HepG2 (cell line): Measurements from ENCODE around the gene SEMA4B. TPM values are rescaled to one million over a fixed set of nuclear protein-coding genes. Genes with fewer than 3 reads are reported as not detected.
A peak's percentile ranks its signal among the peaks of the same experiment; 100 is the strongest.

ENCODE experiments used
- ARNTL ChIP-seq: sonication (generic); formaldehyde crosslinking; IDR thresholded peaks from 2 replicates; pipeline ENCODE4 v1.4.0; 2020; ENCODE audit warnings: mild to moderate bottlenecking, missing genetic modification reagents
- CBX2 ChIP-seq, 2 experiments: fragments of 200-600 bp in 1 of 2; sonication (generic); formaldehyde crosslinking in 1 of 2; IDR thresholded peaks; 2 replicates each; pipeline versions ENCODE4 v1.7.0 to v1.8.1; 2018 to 2022; ENCODE audit warnings: low read depth in 2 of 2, low read length in 1 of 2, mild to moderate bottlenecking in 1 of 2, missing genetic modification reagents in 1 of 2
- CEBPG ChIP-seq: IDR thresholded peaks from 2 replicates; pipeline ENCODE4 v1.6.1; 2016
- GATAD2A ChIP-seq: IDR thresholded peaks from 2 replicates; pipeline ENCODE4 v1.6.1; 2016
- GTF3A ChIP-seq: sonication (generic); formaldehyde crosslinking; conservative IDR thresholded peaks from 2 replicates; pipeline ENCODE4 v1.4.0; 2020; ENCODE audit warnings: mild to moderate bottlenecking, missing genetic modification reagents
- HMG20B ChIP-seq: conservative IDR thresholded peaks from 2 replicates; pipeline ENCODE4 v1.6.1; 2016; ENCODE audit warnings: missing genetic modification reagents, missing compliant biosample characterization
- HMGA1 ChIP-seq: sonication (generic); formaldehyde crosslinking; conservative IDR thresholded peaks from 2 replicates; pipeline ENCODE4 v1.4.0; 2020; ENCODE audit warnings: missing genetic modification reagents
- HNF1A ChIP-seq, 2 experiments: sonication (generic) in 1 of 2; formaldehyde crosslinking in 1 of 2; IDR thresholded peaks; 2 replicates each; pipeline versions ENCODE4 v1.4.0 to v1.6.1; 2016 to 2020; ENCODE audit warnings: borderline replicate concordance in 1 of 2, low read depth in 1 of 2, mild to moderate bottlenecking in 1 of 2, missing genetic modification reagents in 1 of 2
- HNRNPUL1 ChIP-seq: fragments of 200-400 bp; formaldehyde crosslinking; IDR thresholded peaks from 2 replicates; pipeline ENCODE4 v1.6.1; 2017; ENCODE audit warnings: low read depth, mild to moderate bottlenecking, low read length, moderate library complexity
- MAZ ChIP-seq, 2 experiments: sonication (generic) in 1 of 2; formaldehyde crosslinking in 1 of 2; IDR thresholded peaks; 2 replicates each; pipeline versions ENCODE4 v1.5.0 to v1.6.1; 2012 to 2020; ENCODE audit warnings: low read depth in 2 of 2, mild to moderate bottlenecking in 2 of 2, borderline replicate concordance in 1 of 2, improper control_type of control experiment in 1 of 2, low read length in 1 of 2, missing genetic modification reagents in 1 of 2, moderate library complexity in 1 of 2
- NFE2 ChIP-seq: sonication (generic); formaldehyde crosslinking; IDR thresholded peaks from 2 replicates; pipeline ENCODE4 v1.4.0; 2020; ENCODE audit warnings: missing genetic modification reagents
- NFE2L1 ChIP-seq: sonication (generic); formaldehyde crosslinking; IDR thresholded peaks from 2 replicates; pipeline ENCODE4 v1.4.0; 2020; ENCODE audit warnings: missing genetic modification reagents, mild to moderate bottlenecking, borderline replicate concordance
- NFYB ChIP-seq: sonication (generic); formaldehyde crosslinking; IDR thresholded peaks from 2 replicates; pipeline ENCODE4 v1.4.0; 2020; ENCODE audit warnings: missing genetic modification reagents
- POLR2G ChIP-seq: fragments of 200-400 bp; formaldehyde crosslinking; IDR thresholded peaks from 2 replicates; pipeline ENCODE4 v1.6.1; 2018; ENCODE audit warnings: mild to moderate bottlenecking, low read depth, low read length, moderate library complexity
- RFXANK ChIP-seq: IDR thresholded peaks from 2 replicates; pipeline ENCODE4 v1.6.1; 2016
- TBL1XR1 ChIP-seq: fragments of 150-350 bp; IDR thresholded peaks from 2 replicates; pipeline ENCODE4 v1.6.1; 2014; ENCODE audit warnings: borderline replicate concordance, low read length; ENCODE audit not compliant: partially characterized antibody
- ZBTB3 ChIP-seq: sonication (generic); formaldehyde crosslinking; IDR thresholded peaks from 2 replicates; pipeline ENCODE4 v1.4.0; 2020; ENCODE audit warnings: low read depth, mild to moderate bottlenecking, moderate library complexity, missing genetic modification reagents, borderline replicate concordance
- ZFP41 ChIP-seq: sonication (generic); formaldehyde crosslinking; IDR thresholded peaks from 2 replicates; pipeline ENCODE4 v1.4.0; 2020; ENCODE audit warnings: mild to moderate bottlenecking, missing genetic modification reagents, borderline replicate concordance
- ZNF33B ChIP-seq: sonication (generic); formaldehyde crosslinking; IDR thresholded peaks from 2 replicates; pipeline ENCODE4 v1.5.1; 2020; ENCODE audit warnings: mild to moderate bottlenecking, missing genetic modification reagents
- ZNF547 ChIP-seq: sonication (generic); formaldehyde crosslinking; IDR thresholded peaks from 2 replicates; pipeline ENCODE4 v1.5.1; 2020; ENCODE audit warnings: mild to moderate bottlenecking, missing genetic modification reagents
- ZNF674 ChIP-seq: sonication (generic); formaldehyde crosslinking; IDR thresholded peaks from 2 replicates; pipeline ENCODE4 v1.5.0; 2020; ENCODE audit warnings: low read depth, mild to moderate bottlenecking, missing genetic modification reagents
- ZNF879 ChIP-seq: sonication (generic); formaldehyde crosslinking; IDR thresholded peaks from 2 replicates; pipeline ENCODE4 v1.8.1; 2023; ENCODE audit warnings: missing genetic modification reagents
- polyA plus RNA-seq, 8 experiments: library from polyadenylated mRNA; depleted of rRNA in 3 of 8; stranded (reverse) in 7 of 8; unstranded in 1 of 8; fragments of >200 nt; fragmentation: Illumina TruSeq in 4 of 8; extraction: Trizol in 4 of 8; gene quantifications; 2 replicates each; pipeline versions ENCODE4 v1.2.1 to v1.2.3, GENCODE V29; 2011 to 2016; ENCODE audit warnings: low read depth in 4 of 8, missing spikeins in 1 of 8, mixed read lengths in 1 of 8; ENCODE audit not compliant: insufficient read depth in 1 of 8
- total RNA-seq, 5 experiments: library from RNA; depleted of rRNA; stranded (reverse); fragments of >200 nt; fragmentation: Illumina TruSeq; extraction: Trizol; gene quantifications; 2 replicates each; pipeline ENCODE4 v1.2.3, GENCODE V29; 2016; ENCODE audit warnings: low read depth in 1 of 5
- TF ChIP-seq, protein P1 (sequence below): sonication (generic); formaldehyde crosslinking; IDR thresholded peaks from 2 replicates; pipeline ENCODE4 v1.5.0; 2020; ENCODE audit warnings: mild to moderate bottlenecking, missing genetic modification reagents

SEMA4B gene
- total and polyA plus RNA-seq, 2 of the 13 experiments (the other 11 are each of a cell fraction or from before 2014, with no cell fraction given) = 2.1 to 17.0 TPM

DNA sequence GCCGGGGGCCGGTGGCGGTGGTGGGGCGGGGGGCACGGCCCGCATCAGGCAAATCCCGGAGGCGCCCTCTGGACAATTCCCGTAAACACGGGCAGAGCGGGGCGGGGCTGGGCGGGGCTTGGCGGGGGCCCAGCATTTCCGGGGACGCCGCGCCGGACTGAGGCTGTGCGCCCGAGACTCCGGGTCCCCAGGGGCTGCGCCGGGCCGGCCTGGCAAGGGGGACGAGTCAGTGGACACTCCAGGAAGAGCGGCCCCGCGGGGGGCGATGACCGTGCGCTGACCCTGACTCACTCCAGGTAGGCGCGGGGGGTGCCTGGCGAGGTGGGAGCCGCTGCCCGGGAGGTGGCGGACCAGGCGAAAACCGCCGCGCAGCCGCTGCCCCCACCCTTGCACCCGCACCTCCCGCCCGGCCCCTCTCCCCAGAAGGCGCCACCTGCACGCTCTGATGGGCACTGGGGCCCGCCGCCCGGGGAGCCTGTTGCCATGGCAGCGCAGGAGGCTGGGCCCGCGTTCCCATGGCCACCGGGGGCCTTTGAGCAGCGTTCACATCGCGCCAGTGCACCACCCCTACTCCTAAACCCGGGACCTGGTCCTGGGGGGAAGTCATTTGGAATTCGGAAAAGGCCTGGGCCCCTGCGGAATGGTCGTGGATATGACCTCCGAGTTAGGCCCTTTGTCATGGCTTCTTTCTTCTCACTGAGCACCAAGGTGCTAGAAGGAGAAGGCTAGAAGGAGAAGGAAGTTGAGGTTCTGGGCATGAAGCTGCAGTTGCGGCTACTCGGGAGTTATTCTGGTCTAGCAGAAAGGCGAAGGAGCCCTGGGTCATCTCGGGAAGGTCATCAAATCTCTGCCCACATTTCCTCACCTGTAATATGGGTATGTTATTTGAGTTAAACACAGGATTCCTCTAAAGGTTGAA lies 16.1 kb upstream of the SEMA4B start (continued):
- TF ChIP-seq, protein P1, sequence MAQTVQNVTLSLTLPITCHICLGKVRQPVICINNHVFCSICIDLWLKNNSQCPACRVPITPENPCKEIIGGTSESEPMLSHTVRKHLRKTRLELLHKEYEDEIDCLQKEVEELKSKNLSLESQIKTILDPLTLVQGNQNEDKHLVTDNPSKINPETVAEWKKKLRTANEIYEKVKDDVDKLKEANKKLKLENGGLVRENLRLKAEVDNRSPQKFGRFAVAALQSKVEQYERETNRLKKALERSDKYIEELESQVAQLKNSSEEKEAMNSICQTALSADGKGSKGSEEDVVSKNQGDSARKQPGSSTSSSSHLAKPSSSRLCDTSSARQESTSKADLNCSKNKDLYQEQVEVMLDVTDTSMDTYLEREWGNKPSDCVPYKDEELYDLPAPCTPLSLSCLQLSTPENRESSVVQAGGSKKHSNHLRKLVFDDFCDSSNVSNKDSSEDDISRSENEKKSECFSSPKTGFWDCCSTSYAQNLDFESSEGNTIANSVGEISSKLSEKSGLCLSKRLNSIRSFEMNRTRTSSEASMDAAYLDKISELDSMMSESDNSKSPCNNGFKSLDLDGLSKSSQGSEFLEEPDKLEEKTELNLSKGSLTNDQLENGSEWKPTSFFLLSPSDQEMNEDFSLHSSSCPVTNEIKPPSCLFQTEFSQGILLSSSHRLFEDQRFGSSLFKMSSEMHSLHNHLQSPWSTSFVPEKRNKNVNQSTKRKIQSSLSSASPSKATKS (CRISPR knock-in tag) = no peak
- TF ChIP-seq ZBTB3 (CRISPR knock-in tag) = no peak
- TF ChIP-seq NFYB (CRISPR knock-in tag) = no peak
- no peak for TF ChIP-seq HMG20B (CRISPR knock-in tag)
- TF ChIP-seq GATAD2A (CRISPR knock-in tag) = no peak
- no peak for TF ChIP-seq HNF1A (IDR thresholded peaks at IDR 0.05; ENCODE audit: low read depth)
- TF ChIP-seq HNF1A (CRISPR knock-in tag; IDR thresholded peaks at IDR 0.05; ENCODE audit: borderline replicate concordance) = no peak; the same call in 1 of the 2 replicates
- TF ChIP-seq ZNF879 = peak; percentile 89; the same call in 1 of the 2 replicates
- TF ChIP-seq ZNF547 (CRISPR knock-in tag) = no peak; the same call in 1 of the 2 replicates
- no peak for TF ChIP-seq NFE2 (CRISPR knock-in tag)
- 0 out of 2 replicates have a peak, but pooled peaks have one; percentile 14 for TF ChIP-seq ZFP41
- 0 out of 2 replicates have a peak, but pooled peaks have one; percentile 18 for TF ChIP-seq ZNF33B (CRISPR knock-in tag)
- no peak for TF ChIP-seq GTF3A
- no peak for TF ChIP-seq ZNF674 (CRISPR knock-in tag)
- TF ChIP-seq HNRNPUL1 = no peak
- TF ChIP-seq RFXANK (CRISPR knock-in tag) = no peak
- TF ChIP-seq ARNTL (CRISPR knock-in tag) = peak; percentile 68; the same call in 1 of the 2 replicates
- peak; percentile 53; the same call in 1 of the 2 replicates for TF ChIP-seq POLR2G
- no peak for TF ChIP-seq CEBPG
- no peak for TF ChIP-seq TBL1XR1
- 0 out of 2 replicates have a peak, but pooled peaks have one; percentile 51 for TF ChIP-seq MAZ (IDR thresholded peaks at IDR 0.05; ENCODE audit: borderline replicate concordance, low read depth, low read length)
- TF ChIP-seq MAZ (CRISPR knock-in tag; IDR thresholded peaks at IDR 0.05; ENCODE audit: low read depth) = no peak; the same call in none of the 2 replicates
- TF ChIP-seq NFE2L1 (CRISPR knock-in tag) = no peak
- no peak for TF ChIP-seq HMGA1 (CRISPR knock-in tag)
- TF ChIP-seq CBX2 (IDR thresholded peaks at IDR 0.05; ENCODE audit: low read depth, low read length) = no peak
- no peak for TF ChIP-seq CBX2 (CRISPR knock-in tag; IDR thresholded peaks at IDR 0.05; ENCODE audit: low read depth)
